HG03469 (cell line): ENCODE results near the gene RPS15.

Experiments
- ATAC-seq: cut with Tn5 transposase; IDR thresholded peaks from one replicate; pipeline ENCODE4 v1.9.1; 2021; ENCODE audit warnings: mild to moderate bottlenecking, moderate library complexity, moderate number of reproducible peaks; ENCODE audit not compliant: unreplicated experiment

The RPS15 gene

GRCh38 chr19:1450735-1451731 is 12.8 kb downstream of the RPS15 start:
- ATAC-seq = no peak

- ATAC-seq = no peak
Measured at GRCh38 chr19:1451916-1452801, 14.0 kb downstream of the RPS15 start.

GRCh38 chr19:1452802-1453524 is 14.8 kb downstream of the RPS15 start:
- ATAC-seq = no peak

- no peak for ATAC-seq
Measured at GRCh38 chr19:1453525-1454364, 15.5 kb downstream of the RPS15 start.

- no peak for ATAC-seq
Measured at GRCh38 chr19:1455002-1455335, 16.8 kb downstream of the RPS15 start.

- no peak for ATAC-seq
Measured at GRCh38 chr19:1455336-1456120, 17.3 kb downstream of the RPS15 start.

GRCh38 chr19:1456121-1456900 is 18.1 kb downstream of the RPS15 start:
- no peak for ATAC-seq

GRCh38 chr19:1457031-1457739 is 19.0 kb downstream of the RPS15 start:
- no peak for ATAC-seq

- ATAC-seq = no peak
Measured at GRCh38 chr19:1457892-1458291, 19.7 kb downstream of the RPS15 start.

- no peak for ATAC-seq
Measured at GRCh38 chr19:1459479-1459878, 21.3 kb downstream of the RPS15 start.

- no peak for ATAC-seq
Measured at GRCh38 chr19:1460033-1460995, 22.1 kb downstream of the RPS15 start.

GRCh38 chr19:1461862-1462261 is 23.7 kb downstream of the RPS15 start:
- ATAC-seq = no peak

GRCh38 chr19:1465191-1466016 is 27.2 kb downstream of the RPS15 start:
- no peak for ATAC-seq

GRCh38 chr19:1466018-1466460 is 27.8 kb downstream of the RPS15 start:
- ATAC-seq = no peak

GRCh38 chr19:1466461-1467214 is 28.4 kb downstream of the RPS15 start:
- ATAC-seq = no peak
